Measurements from ENCODE around the gene USP28.

GRCh38 chr11:113923572-113923971 lies 48.2 kb upstream of the USP28 start:
- TF ChIP-seq, protein P1, sequence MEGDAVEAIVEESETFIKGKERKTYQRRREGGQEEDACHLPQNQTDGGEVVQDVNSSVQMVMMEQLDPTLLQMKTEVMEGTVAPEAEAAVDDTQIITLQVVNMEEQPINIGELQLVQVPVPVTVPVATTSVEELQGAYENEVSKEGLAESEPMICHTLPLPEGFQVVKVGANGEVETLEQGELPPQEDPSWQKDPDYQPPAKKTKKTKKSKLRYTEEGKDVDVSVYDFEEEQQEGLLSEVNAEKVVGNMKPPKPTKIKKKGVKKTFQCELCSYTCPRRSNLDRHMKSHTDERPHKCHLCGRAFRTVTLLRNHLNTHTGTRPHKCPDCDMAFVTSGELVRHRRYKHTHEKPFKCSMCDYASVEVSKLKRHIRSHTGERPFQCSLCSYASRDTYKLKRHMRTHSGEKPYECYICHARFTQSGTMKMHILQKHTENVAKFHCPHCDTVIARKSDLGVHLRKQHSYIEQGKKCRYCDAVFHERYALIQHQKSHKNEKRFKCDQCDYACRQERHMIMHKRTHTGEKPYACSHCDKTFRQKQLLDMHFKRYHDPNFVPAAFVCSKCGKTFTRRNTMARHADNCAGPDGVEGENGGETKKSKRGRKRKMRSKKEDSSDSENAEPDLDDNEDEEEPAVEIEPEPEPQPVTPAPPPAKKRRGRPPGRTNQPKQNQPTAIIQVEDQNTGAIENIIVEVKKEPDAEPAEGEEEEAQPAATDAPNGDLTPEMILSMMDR (IDR thresholded peaks at IDR 0.05; ENCODE audit: insufficient read depth, low read length), result no peak
- TF ChIP-seq POLR2AphosphoS5 (IDR thresholded peaks at IDR 0.05; ENCODE audit: low read depth), result no peak
- TF ChIP-seq, protein P2, sequence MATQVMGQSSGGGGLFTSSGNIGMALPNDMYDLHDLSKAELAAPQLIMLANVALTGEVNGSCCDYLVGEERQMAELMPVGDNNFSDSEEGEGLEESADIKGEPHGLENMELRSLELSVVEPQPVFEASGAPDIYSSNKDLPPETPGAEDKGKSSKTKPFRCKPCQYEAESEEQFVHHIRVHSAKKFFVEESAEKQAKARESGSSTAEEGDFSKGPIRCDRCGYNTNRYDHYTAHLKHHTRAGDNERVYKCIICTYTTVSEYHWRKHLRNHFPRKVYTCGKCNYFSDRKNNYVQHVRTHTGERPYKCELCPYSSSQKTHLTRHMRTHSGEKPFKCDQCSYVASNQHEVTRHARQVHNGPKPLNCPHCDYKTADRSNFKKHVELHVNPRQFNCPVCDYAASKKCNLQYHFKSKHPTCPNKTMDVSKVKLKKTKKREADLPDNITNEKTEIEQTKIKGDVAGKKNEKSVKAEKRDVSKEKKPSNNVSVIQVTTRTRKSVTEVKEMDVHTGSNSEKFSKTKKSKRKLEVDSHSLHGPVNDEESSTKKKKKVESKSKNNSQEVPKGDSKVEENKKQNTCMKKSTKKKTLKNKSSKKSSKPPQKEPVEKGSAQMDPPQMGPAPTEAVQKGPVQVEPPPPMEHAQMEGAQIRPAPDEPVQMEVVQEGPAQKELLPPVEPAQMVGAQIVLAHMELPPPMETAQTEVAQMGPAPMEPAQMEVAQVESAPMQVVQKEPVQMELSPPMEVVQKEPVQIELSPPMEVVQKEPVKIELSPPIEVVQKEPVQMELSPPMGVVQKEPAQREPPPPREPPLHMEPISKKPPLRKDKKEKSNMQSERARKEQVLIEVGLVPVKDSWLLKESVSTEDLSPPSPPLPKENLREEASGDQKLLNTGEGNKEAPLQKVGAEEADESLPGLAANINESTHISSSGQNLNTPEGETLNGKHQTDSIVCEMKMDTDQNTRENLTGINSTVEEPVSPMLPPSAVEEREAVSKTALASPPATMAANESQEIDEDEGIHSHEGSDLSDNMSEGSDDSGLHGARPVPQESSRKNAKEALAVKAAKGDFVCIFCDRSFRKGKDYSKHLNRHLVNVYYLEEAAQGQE (IDR thresholded peaks at IDR 0.05; ENCODE audit: insufficient replicate concordance, low read depth), result no peak
- TF ChIP-seq SPI1 (IDR thresholded peaks at IDR 0.05; ENCODE audit: borderline replicate concordance, low read depth), result no peak
- no peak for TF ChIP-seq GABPA (IDR thresholded peaks at IDR 0.05; ENCODE audit: low read depth)

Data from HL-60 (cell line).